Measurements from ENCODE around the gene FNBP1L. TPM values are rescaled to one million over a fixed set of nuclear protein-coding genes. Genes with fewer than 3 reads are reported as not detected.

FNBP1L gene
- total and polyA plus RNA-seq, 2 experiments from 2014 or later = 56.3 to 132 TPM

- H3K4me3 ChIP-seq = no peak overlapping the region
- no peaks in the 10 kb centered on the region for H3K79me2 ChIP-seq (replicated peaks; ENCODE audit: insufficient read depth)
- peaks cover 17% of the 10 kb centered on the region for H3K4me1 Mint-ChIP-seq
- H3K27me3 ChIP-seq (ENCODE audit: insufficient read depth) = no peaks in the 10 kb centered on the region
- H3K27ac Mint-ChIP-seq = 0 out of 2 replicates have a peak overlapping the region, but pooled peaks have one; percentile 2
- peak; percentile 41 for ATAC-seq
- peaks cover 25% of the 10 kb centered on the region for H3K36me3 Mint-ChIP-seq (ENCODE audit: low read depth)
- peaks cover 7% of the 10 kb centered on the region; the same call in 1 of the 2 replicates for H3K36me3 ChIP-seq (ENCODE audit: insufficient read depth)
- TF ChIP-seq, protein P1, sequence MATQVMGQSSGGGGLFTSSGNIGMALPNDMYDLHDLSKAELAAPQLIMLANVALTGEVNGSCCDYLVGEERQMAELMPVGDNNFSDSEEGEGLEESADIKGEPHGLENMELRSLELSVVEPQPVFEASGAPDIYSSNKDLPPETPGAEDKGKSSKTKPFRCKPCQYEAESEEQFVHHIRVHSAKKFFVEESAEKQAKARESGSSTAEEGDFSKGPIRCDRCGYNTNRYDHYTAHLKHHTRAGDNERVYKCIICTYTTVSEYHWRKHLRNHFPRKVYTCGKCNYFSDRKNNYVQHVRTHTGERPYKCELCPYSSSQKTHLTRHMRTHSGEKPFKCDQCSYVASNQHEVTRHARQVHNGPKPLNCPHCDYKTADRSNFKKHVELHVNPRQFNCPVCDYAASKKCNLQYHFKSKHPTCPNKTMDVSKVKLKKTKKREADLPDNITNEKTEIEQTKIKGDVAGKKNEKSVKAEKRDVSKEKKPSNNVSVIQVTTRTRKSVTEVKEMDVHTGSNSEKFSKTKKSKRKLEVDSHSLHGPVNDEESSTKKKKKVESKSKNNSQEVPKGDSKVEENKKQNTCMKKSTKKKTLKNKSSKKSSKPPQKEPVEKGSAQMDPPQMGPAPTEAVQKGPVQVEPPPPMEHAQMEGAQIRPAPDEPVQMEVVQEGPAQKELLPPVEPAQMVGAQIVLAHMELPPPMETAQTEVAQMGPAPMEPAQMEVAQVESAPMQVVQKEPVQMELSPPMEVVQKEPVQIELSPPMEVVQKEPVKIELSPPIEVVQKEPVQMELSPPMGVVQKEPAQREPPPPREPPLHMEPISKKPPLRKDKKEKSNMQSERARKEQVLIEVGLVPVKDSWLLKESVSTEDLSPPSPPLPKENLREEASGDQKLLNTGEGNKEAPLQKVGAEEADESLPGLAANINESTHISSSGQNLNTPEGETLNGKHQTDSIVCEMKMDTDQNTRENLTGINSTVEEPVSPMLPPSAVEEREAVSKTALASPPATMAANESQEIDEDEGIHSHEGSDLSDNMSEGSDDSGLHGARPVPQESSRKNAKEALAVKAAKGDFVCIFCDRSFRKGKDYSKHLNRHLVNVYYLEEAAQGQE (IDR thresholded peaks at IDR 0.05; ENCODE audit: unreplicated experiment) = no peak
- TF ChIP-seq, protein P2, sequence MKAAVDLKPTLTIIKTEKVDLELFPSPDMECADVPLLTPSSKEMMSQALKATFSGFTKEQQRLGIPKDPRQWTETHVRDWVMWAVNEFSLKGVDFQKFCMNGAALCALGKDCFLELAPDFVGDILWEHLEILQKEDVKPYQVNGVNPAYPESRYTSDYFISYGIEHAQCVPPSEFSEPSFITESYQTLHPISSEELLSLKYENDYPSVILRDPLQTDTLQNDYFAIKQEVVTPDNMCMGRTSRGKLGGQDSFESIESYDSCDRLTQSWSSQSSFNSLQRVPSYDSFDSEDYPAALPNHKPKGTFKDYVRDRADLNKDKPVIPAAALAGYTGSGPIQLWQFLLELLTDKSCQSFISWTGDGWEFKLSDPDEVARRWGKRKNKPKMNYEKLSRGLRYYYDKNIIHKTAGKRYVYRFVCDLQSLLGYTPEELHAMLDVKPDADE (IDR thresholded peaks at IDR 0.05) = no peak
- TF ChIP-seq POLR2AphosphoS5 (IDR thresholded peaks at IDR 0.05; ENCODE audit: low read depth) (no peak), JUNB (IDR thresholded peaks at IDR 0.05; ENCODE audit: unreplicated experiment) (no peak), ZNF462 (CRISPR knock-in tag; IDR thresholded peaks at IDR 0.05) (no peak), CREB1 (CRISPR knock-in tag; IDR thresholded peaks at IDR 0.05; ENCODE audit: low read depth) (no peak), EZH2phosphoT487 (IDR thresholded peaks at IDR 0.05; ENCODE audit: unreplicated experiment) (no peak), EZH2 (IDR thresholded peaks at IDR 0.05; ENCODE audit: low read depth, unreplicated experiment) (no peak), ZNF331 (CRISPR knock-in tag; IDR thresholded peaks at IDR 0.05; ENCODE audit: low read depth) (no peak), NANOG (IDR thresholded peaks at IDR 0.05; ENCODE audit: borderline replicate concordance) (no peak), ZNF114 (CRISPR knock-in tag; IDR thresholded peaks at IDR 0.05) (no peak), STAT1 (IDR thresholded peaks at IDR 0.05; ENCODE audit: unreplicated experiment) (no peak)
- TF ChIP-seq, protein P3, sequence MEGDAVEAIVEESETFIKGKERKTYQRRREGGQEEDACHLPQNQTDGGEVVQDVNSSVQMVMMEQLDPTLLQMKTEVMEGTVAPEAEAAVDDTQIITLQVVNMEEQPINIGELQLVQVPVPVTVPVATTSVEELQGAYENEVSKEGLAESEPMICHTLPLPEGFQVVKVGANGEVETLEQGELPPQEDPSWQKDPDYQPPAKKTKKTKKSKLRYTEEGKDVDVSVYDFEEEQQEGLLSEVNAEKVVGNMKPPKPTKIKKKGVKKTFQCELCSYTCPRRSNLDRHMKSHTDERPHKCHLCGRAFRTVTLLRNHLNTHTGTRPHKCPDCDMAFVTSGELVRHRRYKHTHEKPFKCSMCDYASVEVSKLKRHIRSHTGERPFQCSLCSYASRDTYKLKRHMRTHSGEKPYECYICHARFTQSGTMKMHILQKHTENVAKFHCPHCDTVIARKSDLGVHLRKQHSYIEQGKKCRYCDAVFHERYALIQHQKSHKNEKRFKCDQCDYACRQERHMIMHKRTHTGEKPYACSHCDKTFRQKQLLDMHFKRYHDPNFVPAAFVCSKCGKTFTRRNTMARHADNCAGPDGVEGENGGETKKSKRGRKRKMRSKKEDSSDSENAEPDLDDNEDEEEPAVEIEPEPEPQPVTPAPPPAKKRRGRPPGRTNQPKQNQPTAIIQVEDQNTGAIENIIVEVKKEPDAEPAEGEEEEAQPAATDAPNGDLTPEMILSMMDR (conservative IDR thresholded peaks at IDR 0.05; ENCODE audit: low read depth in 2 of 2) = no peak
- no peak overlapping the region for H3K4me3 Mint-ChIP-seq
- H3F3A ChIP-seq (replicated peaks; ENCODE audit: low read depth) = no peaks in the 10 kb centered on the region
- DNase-seq (ENCODE audit: low spot score) = no peak
- H3K4me1 ChIP-seq (ENCODE audit: insufficient read depth) = peaks cover 11% of the 10 kb centered on the region; the same call in 1 of the 2 replicates
- H3K27ac ChIP-seq (ENCODE audit: low read depth) = peak overlapping the region; percentile 8; the same call in 1 of the 2 replicates
- no peak overlapping the region for H3K4me2 ChIP-seq
- H3K9me2 ChIP-seq (ENCODE audit: insufficient read depth) = no peaks in the 10 kb centered on the region
- no peaks in the 10 kb centered on the region for H3K27me3 Mint-ChIP-seq (ENCODE audit: insufficient read depth, low read depth, poor library complexity)
- H2AFZ ChIP-seq = no peak overlapping the region
- no peaks in the 10 kb centered on the region for H3K9me3 Mint-ChIP-seq
- H4K20me1 ChIP-seq (replicated peaks; ENCODE audit: insufficient read depth) = no peaks in the 10 kb centered on the region; the same call in 1 of the 2 replicates
Measured at GRCh38 chr1:93585059-93585966, 137.4 kb downstream of the FNBP1L start.
